ENCODE results near the gene SNRPB. TPM values are rescaled to one million over a fixed set of nuclear protein-coding genes. Genes with fewer than 3 reads are reported as not detected.

SNRPB gene
- 215 and 234 TPM in 2 replicates for total RNA-seq

DNA sequence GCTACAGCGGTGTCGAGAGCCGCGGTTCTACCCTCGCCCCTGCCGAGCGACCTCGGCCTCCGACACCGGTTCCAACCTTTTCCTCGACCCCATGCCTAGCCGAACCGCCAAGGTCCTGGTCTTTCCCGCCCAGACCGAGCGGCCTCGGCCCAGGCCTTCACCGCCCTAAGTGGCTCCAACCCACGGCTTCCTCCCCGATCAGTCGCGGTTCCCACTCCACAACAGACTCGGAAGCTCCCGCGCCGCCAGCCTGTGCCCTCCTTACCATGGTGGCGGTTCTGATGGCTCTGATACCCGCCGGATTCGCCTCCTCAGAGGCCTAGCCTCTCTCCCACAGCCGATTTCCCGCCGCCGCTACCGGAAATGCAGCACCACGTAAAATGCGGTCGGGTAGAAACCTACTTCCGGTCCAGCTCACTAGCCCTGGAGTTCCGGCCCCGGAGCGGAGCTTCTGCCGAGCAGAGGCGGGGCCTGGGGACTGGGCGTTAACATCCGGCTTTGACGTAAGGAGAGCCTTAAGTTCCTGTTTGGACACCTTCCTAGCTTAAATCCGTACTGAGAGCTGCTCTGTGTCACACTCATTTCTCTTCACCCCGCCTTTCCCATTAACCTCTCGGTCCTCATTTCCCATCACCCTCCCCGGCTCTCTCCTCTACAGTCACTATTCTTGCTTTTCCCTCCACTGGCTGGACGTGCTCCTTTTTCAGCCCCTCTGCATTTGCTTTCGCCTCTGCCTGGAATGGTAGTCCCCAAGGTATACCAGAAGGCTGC lies at the start of gene SNRPB:
SNRPB (minus strand) TSS at position 367 of the 771 bp plus-strand sequence; CDS start at position 268, 99 bp downstream.
- peak within 1 kb of the TSS; percentile 97 for H3K27ac Mint-ChIP-seq
- ATAC-seq (ENCODE audit: low read depth) (peak; percentile 94), DNase-seq (peak; percentile 95)
- H3K27me3 Mint-ChIP-seq, result no peaks in the 10 kb centered on the region
- intact Hi-C loops (cut with micrococcal nuclease), result loop anchor here (1.0 to 10.0 kb wide), 10 partner anchors 38 to 1146 kb away; partner anchors contain the start of genes NOP56, NSFL1C, PCED1A and PTPRA
- H3K4me3 Mint-ChIP-seq, result peak within 1 kb of the TSS; percentile 99
- H3K36me3 Mint-ChIP-seq (ENCODE audit: low read depth), result peaks cover 46% of the 10 kb centered on the region
- H3K4me1 Mint-ChIP-seq, result peaks cover 50% of the 10 kb centered on the region
- CTCF ChIA-PET, result interaction anchor here (1.1 to 1.6 kb wide), 3 partner anchors 51 to 693 kb away, joined by 4 to 7 read pairs (median 4); no protein-coding TSS in a partner anchor
- H3K9me3 Mint-ChIP-seq, result no peaks in the 10 kb centered on the region
- POLR2A ChIA-PET, result interaction anchor here (0.6 to 3.0 kb wide), 18 partner anchors 8 to 1352 kb away, joined by 3 to 32 read pairs (median 4); partner anchors contain the start of genes IDH3B, NOP56, PCED1A and VPS16
- TF ChIP-seq, protein P1, sequence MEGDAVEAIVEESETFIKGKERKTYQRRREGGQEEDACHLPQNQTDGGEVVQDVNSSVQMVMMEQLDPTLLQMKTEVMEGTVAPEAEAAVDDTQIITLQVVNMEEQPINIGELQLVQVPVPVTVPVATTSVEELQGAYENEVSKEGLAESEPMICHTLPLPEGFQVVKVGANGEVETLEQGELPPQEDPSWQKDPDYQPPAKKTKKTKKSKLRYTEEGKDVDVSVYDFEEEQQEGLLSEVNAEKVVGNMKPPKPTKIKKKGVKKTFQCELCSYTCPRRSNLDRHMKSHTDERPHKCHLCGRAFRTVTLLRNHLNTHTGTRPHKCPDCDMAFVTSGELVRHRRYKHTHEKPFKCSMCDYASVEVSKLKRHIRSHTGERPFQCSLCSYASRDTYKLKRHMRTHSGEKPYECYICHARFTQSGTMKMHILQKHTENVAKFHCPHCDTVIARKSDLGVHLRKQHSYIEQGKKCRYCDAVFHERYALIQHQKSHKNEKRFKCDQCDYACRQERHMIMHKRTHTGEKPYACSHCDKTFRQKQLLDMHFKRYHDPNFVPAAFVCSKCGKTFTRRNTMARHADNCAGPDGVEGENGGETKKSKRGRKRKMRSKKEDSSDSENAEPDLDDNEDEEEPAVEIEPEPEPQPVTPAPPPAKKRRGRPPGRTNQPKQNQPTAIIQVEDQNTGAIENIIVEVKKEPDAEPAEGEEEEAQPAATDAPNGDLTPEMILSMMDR (IDR thresholded peaks at IDR 0.05), result no peak

DNA sequence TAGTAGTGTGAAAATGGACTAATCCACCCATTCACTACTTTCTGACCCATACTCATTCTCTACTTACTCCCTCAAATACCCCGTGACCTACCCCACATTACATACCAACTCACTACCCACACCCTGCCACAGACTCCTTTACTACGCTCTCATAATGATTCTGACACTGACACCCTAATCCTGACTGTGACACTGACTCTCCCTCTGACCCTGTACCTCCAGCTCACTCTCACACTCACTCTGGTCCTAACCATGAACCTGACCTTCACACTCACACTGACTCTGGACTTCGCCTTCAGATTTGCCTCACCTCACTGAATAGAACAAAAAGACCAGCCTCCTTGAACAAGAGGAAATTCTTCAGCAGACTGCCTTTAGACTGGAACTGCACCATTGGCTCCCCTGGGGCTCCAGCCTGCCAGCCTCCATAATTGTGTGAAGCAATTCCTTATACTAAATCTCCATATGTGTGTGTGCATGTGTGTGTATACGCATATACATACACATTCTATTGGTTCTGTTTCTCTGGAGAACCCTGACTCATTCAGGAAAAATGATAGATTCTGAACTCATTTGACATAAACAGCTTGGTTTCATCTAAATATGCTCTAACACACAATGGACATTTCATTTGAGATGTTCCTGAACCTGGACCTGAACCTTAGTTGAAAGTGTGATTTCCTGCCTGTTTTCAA lies 48.7 kb upstream of the SNRPB start:
- ATAC-seq (ENCODE audit: low read depth), result no peak
- Mint-ChIP-seq H3K4me3 (no peak overlapping the region), H3K9me3 (no peaks in the 10 kb centered on the region), H3K27me3 (peaks cover 4% of the 10 kb centered on the region), H3K4me1 (peaks cover 7% of the 10 kb centered on the region), H3K27ac (no peak overlapping the region), H3K36me3 (ENCODE audit: low read depth) (no peaks in the 10 kb centered on the region)
- intact Hi-C loops (cut with micrococcal nuclease), result no loop called here
- DNase-seq, result no peak
- POLR2A ChIA-PET, result no interaction called here
- CTCF ChIA-PET, result interaction anchor here (1.4 to 3.2 kb wide), 2 partner anchors 11 to 20 kb away, joined by 4 to 20 read pairs; partner anchors contain the start of gene ZNF343
- TF ChIP-seq, protein P1 (IDR thresholded peaks at IDR 0.05), result no peak

DNA sequence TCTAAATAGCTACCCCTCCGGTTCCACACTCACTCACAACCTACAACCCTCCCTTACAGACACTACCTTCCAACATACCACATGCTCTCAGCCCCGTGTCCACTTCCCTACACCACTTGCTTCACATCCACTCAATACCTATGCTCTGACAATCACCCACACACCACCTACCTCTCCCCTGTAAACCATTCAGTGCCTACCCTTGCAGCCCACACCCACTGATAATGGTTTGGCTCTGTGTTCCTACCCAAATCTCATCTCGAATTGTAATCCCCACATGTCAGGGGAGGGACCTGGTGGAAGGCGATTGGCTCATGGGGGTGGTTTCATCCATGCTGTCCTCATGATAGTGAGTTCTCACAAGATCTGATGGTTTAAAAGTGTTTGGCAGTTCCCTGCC lies 48.0 kb upstream of the SNRPB start:
- Mint-ChIP-seq H3K4me1 (peaks cover 3% of the 10 kb centered on the region), H3K27ac (no peak overlapping the region), H3K9me3 (no peaks in the 10 kb centered on the region), H3K27me3 (peaks cover 7% of the 10 kb centered on the region), H3K4me3 (no peak overlapping the region), H3K36me3 (ENCODE audit: low read depth) (no peaks in the 10 kb centered on the region)
- CTCF ChIA-PET, result no interaction called here
- DNase-seq, result no peak
- intact Hi-C loops (cut with micrococcal nuclease), result no loop called here
- POLR2A ChIA-PET, result no interaction called here
- TF ChIP-seq, protein P1 (IDR thresholded peaks at IDR 0.05), result no peak
- ATAC-seq (ENCODE audit: low read depth), result no peak

DNA sequence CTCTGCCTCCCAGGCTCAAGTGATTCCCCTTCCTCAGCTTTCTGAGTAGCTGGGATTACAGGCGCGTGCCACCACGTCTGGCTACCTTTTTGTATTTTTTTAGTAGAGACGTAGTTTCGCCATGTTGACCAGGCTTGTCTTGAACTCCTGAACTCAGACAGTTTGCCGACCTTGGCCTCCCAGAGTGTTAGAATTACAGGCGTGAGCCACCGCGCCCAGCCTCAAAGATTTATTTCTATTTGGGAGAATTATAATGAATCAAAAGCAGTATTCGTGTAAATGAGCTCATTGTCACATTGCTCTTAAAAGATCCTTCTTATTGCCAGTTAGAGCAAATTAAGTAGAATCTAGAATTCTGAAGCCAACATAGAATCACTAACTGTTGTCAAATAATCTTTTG lies 47.5 kb upstream of the SNRPB start:
- TF ChIP-seq, protein P1 (IDR thresholded peaks at IDR 0.05), result no peak
- intact Hi-C loops (cut with micrococcal nuclease), result no loop called here
- H3K27ac Mint-ChIP-seq, result no peak overlapping the region

DNA sequence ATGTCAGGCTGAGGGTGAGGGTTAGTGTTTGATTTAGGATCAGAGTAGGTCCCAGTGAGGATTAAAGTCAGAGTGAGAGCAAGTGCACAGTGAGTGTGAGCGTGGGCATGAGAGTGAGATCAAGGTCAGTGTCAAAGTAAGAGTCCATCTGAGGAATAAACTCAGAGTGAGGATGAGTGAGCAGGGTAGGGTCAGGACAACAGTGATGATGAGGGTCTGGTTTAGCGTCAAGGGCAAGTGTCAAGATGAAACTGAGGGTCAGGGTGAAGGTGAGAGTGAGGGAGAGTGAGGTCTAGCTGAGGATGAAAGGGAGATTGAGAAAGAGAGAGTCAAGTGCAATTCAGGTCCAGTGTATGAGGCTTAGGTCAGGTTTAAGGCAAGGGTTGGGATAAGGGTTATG lies 45.8 kb upstream of the SNRPB start:
- ATAC-seq (ENCODE audit: low read depth), result no peak
- no peak overlapping the region for H3K27ac Mint-ChIP-seq
- CTCF ChIA-PET, result no interaction called here
- no peaks in the 10 kb centered on the region for H3K9me3 Mint-ChIP-seq
- H3K4me1 Mint-ChIP-seq, result peaks cover under 1% of the 10 kb centered on the region
- intact Hi-C loops (cut with micrococcal nuclease), result no loop called here
- POLR2A ChIA-PET, result no interaction called here
- peaks cover 12% of the 10 kb centered on the region for H3K27me3 Mint-ChIP-seq
- no peak overlapping the region for H3K4me3 Mint-ChIP-seq
- TF ChIP-seq, protein P1 (IDR thresholded peaks at IDR 0.05), result no peak
- no peaks in the 10 kb centered on the region for H3K36me3 Mint-ChIP-seq (ENCODE audit: low read depth)
- DNase-seq, result no peak

More for the DNA sequence above, 47.5 kb upstream of the SNRPB start:
- DNase-seq (no peak), ATAC-seq (ENCODE audit: low read depth) (no peak)
- peaks cover 7% of the 10 kb centered on the region for H3K27me3 Mint-ChIP-seq
- H3K4me3 Mint-ChIP-seq, result no peak overlapping the region
- no peaks in the 10 kb centered on the region for H3K36me3 Mint-ChIP-seq (ENCODE audit: low read depth)
- H3K4me1 Mint-ChIP-seq, result peaks cover 3% of the 10 kb centered on the region
- CTCF ChIA-PET, result no interaction called here
- POLR2A ChIA-PET, result interaction anchor here (0.7 kb wide), 1 partner anchor 48 kb away, joined by 3 read pairs; the partner anchor contains the start of gene SNRPB
- H3K9me3 Mint-ChIP-seq, result no peaks in the 10 kb centered on the region
